Activated CD8-positive, alpha-beta memory T cell treated with anti-CD3 and anti-CD28 coated beads, Interleukin-2, amount 10 ng/mL, durations not matched to agents 7 days and 5 days (primary cell): ENCODE results near the gene PEDS1. TPM values are rescaled to one million over a fixed set of nuclear protein-coding genes. Genes with fewer than 3 reads are reported as not detected.
A peak's percentile ranks its signal among the peaks of the same experiment; 100 is the strongest.
"Not testable (repeated sequence)": the region's sequence is repeated elsewhere in the genome, so short reads cannot be mapped to it uniquely, and the experiment has no call there.

Source experiments
- ATAC-seq: fragments of 150-1000 bp; cut with Tn5 transposase; one replicate; pipeline ENCODE4 v1.10.0; 2021; ENCODE audit warnings: moderate library complexity
- CTCF ChIA-PET: fragments of 350-600 bp; sonication (Branson Sonifier 250); formaldehyde crosslinking; loops from one replicate; lab custom pipeline; 2021; ENCODE audit warnings: antibody characterized with exemption; lab: Charles Lee
- DNase-seq: peaks from one replicate; pipeline ENCODE4 v3.0.0-alpha.2; 2020
- H3K27ac Mint-ChIP-seq: one replicate; pipeline ENCODE4 v1.8.0; 2021; ENCODE audit warnings: mild to moderate bottlenecking, mixed read lengths
- H3K27me3 Mint-ChIP-seq: one replicate; pipeline ENCODE4 v1.8.0; 2021; ENCODE audit warnings: mixed read lengths
- H3K36me3 Mint-ChIP-seq: one replicate; pipeline ENCODE4 v1.8.0; 2021; ENCODE audit warnings: mild to moderate bottlenecking, mixed read lengths
- H3K4me1 Mint-ChIP-seq: one replicate; pipeline ENCODE4 v1.8.0; 2021; ENCODE audit warnings: mixed read lengths
- H3K4me3 Mint-ChIP-seq: one replicate; pipeline ENCODE4 v1.8.0; 2021; ENCODE audit warnings: mild to moderate bottlenecking, moderate library complexity, mixed read lengths
- H3K9me3 Mint-ChIP-seq: one replicate; pipeline ENCODE4 v1.8.0; 2022; ENCODE audit warnings: low read depth, mixed read lengths
- total RNA-seq, 2 experiments: library from RNA; stranded (reverse); gene quantifications; one replicate each; pipeline ENCODE4 v1.2.3, GENCODE V29; 2021

Gene PEDS1
- total RNA-seq, 2 experiments from 2014 or later, result 24.2 to 25.4 TPM

- H3K4me1 Mint-ChIP-seq, result peaks cover 78% of the 10 kb centered on the region
- peak; percentile 58 for ATAC-seq
- no peaks in the 10 kb centered on the region for H3K9me3 Mint-ChIP-seq
- peak overlapping the region; percentile 98 for H3K27ac Mint-ChIP-seq
- H3K27me3 Mint-ChIP-seq, result no peaks in the 10 kb centered on the region
- peak; percentile 92 for DNase-seq
- H3K36me3 Mint-ChIP-seq, result peaks cover 36% of the 10 kb centered on the region
- CTCF ChIA-PET, result interaction anchor here (0.9 to 2.6 kb wide), 12 partner anchors 10 to 469 kb away, joined by 3 to 12 read pairs (median 4); partner anchors contain the start of gene SPATA2
- peak overlapping the region; percentile 89 for H3K4me3 Mint-ChIP-seq
Observed at GRCh38 chr20:50110141-50111047, 43.1 kb downstream of the PEDS1 start.

- H3K27ac Mint-ChIP-seq, result peak overlapping the region; percentile 76
- no peaks in the 10 kb centered on the region for H3K9me3 Mint-ChIP-seq
Observed at GRCh38 chr20:50108556-50109235, 44.8 kb downstream of the PEDS1 start.

GRCh38 chr20:50107796-50108331 is 45.7 kb downstream of the PEDS1 start:
- CTCF ChIA-PET, result interaction anchor here (0.5 to 1.9 kb wide), 3 partner anchors 11 to 61 kb away, joined by 3 to 8 read pairs (median 3); no protein-coding TSS in a partner anchor
- no peak for DNase-seq
- Mint-ChIP-seq H3K4me1 (peaks cover 69% of the 10 kb centered on the region), H3K27me3 (no peaks in the 10 kb centered on the region), H3K9me3 (no peaks in the 10 kb centered on the region), H3K4me3 (no peak overlapping the region), H3K36me3 (peaks cover 42% of the 10 kb centered on the region), H3K27ac (peak overlapping the region; percentile 60)
- no peak for ATAC-seq

More at GRCh38 chr20:50108556-50109235, 44.8 kb downstream of the PEDS1 start:
- Mint-ChIP-seq H3K4me3 (no peak overlapping the region), H3K27me3 (no peaks in the 10 kb centered on the region), H3K4me1 (peaks cover 69% of the 10 kb centered on the region), H3K36me3 (peaks cover 40% of the 10 kb centered on the region)
- DNase-seq (no peak), ATAC-seq (no peak)
- CTCF ChIA-PET, result interaction anchor here (0.7 to 2.6 kb wide), 7 partner anchors 9 to 1344 kb away, joined by 3 to 5 read pairs (median 4); no protein-coding TSS in a partner anchor

GRCh38 chr20:50107086-50107660 is 46.4 kb downstream of the PEDS1 start:
- no peak overlapping the region for H3K4me3 Mint-ChIP-seq
- peaks cover 71% of the 10 kb centered on the region for H3K4me1 Mint-ChIP-seq
- no peaks in the 10 kb centered on the region for H3K9me3 Mint-ChIP-seq
- ATAC-seq (no peak), DNase-seq (no peak)
- CTCF ChIA-PET, result interaction anchor here (0.6 to 1.9 kb wide), 6 partner anchors 10 to 128 kb away, joined by 3 to 12 read pairs (median 5); no protein-coding TSS in a partner anchor
- no peaks in the 10 kb centered on the region for H3K27me3 Mint-ChIP-seq
- H3K36me3 Mint-ChIP-seq, result peaks cover 41% of the 10 kb centered on the region
- H3K27ac Mint-ChIP-seq, result peak overlapping the region; percentile 18

- not testable (repeated sequence) for DNase-seq, H3K4me3 Mint-ChIP-seq, H3K9me3 Mint-ChIP-seq, ATAC-seq, H3K27me3 Mint-ChIP-seq
- peak overlapping the region; percentile 6 for H3K27ac Mint-ChIP-seq
- peaks cover 44% of the 10 kb centered on the region for H3K36me3 Mint-ChIP-seq
- peaks cover 71% of the 10 kb centered on the region for H3K4me1 Mint-ChIP-seq
- CTCF ChIA-PET, result interaction anchor here (0.6 to 1.9 kb wide), 8 partner anchors 10 to 128 kb away, joined by 4 to 12 read pairs (median 6); no protein-coding TSS in a partner anchor
Observed at GRCh38 chr20:50106669-50107068, 46.9 kb downstream of the PEDS1 start.

Other genes with a start within 250 kb of the PEDS1 start
- 10 to 100 TPM; 10.2 to 11.1 TPM for gene SPATA2, start 238.2 kb downstream of the PEDS1 start, total RNA-seq
- 10 to 100 TPM; 65.2 to 74.4 TPM for gene RNF114, start 217.3 kb downstream of the PEDS1 start, total RNA-seq
- under 1 TPM; 0.21 to 0.61 TPM for gene SNAI1, start 170.7 kb downstream of the PEDS1 start, total RNA-seq
- gene UBE2V1, start 40.6 kb downstream of the PEDS1 start, total RNA-seq, result 100 to 1,000 TPM; 140 to 158 TPM
- 10 to 100 TPM; 32.6 to 34.6 TPM for gene CEBPB, start 37.1 kb upstream of the PEDS1 start, total RNA-seq